WTC11 (cell line): ENCODE data around the gene TNRC6A. TPM values are rescaled to one million over a fixed set of nuclear protein-coding genes. Genes with fewer than 3 reads are reported as not detected.

Source experiments
- ATAC-seq: fragments of 200-7000 bp; cut with Tn5 transposase; 2 replicates; pipeline ENCODE4 v1.10.0; 2021; ENCODE audit warnings: mild to moderate bottlenecking, moderate library complexity
- CTCF ChIA-PET: fragments of 300-600 bp; sonication (Branson Sonifier 250); formaldehyde crosslinking; loops from one replicate; lab custom pipeline; 2021; ENCODE audit warnings: antibody characterized with exemption; lab: Charles Lee
- POLR2A ChIA-PET: fragments of 350-600 bp; sonication (Branson Sonifier 250); formaldehyde crosslinking; loops from one replicate; lab custom pipeline; 2021; ENCODE audit warnings: antibody characterized with exemption; lab: Charles Lee
- DNase-seq: peaks from one replicate; pipeline ENCODE4 v3.0.0; 2021; ENCODE audit warnings: low spot score
- H3K27ac Mint-ChIP-seq: 2 replicates; pipeline ENCODE4 v1.8.0; 2021; ENCODE audit warnings: mixed read lengths
- H3K27me3 Mint-ChIP-seq: 2 replicates; pipeline ENCODE4 v1.8.0; 2021; ENCODE audit warnings: low read depth, mild to moderate bottlenecking, moderate library complexity, mixed read lengths
- H3K36me3 Mint-ChIP-seq: 2 replicates; pipeline ENCODE4 v1.8.0; 2021; ENCODE audit warnings: mixed read lengths
- H3K4me1 Mint-ChIP-seq: 2 replicates; pipeline ENCODE4 v1.8.0; 2022; ENCODE audit warnings: mixed read lengths
- H3K4me3 Mint-ChIP-seq: 2 replicates; pipeline ENCODE4 v1.8.0; 2021; ENCODE audit warnings: mild to moderate bottlenecking, moderate library complexity, mixed read lengths
- H3K9me3 Mint-ChIP-seq: 2 replicates; pipeline ENCODE4 v1.8.0; 2021; ENCODE audit warnings: mixed read lengths
- ATF2 ChIP-seq: sonication (generic); formaldehyde crosslinking; IDR thresholded peaks from 2 replicates; pipeline ENCODE4 v1.8.1; 2022; ENCODE audit warnings: low read depth, missing genetic modification reagents, borderline replicate concordance
- CDX4 ChIP-seq: fragments of 250-450 bp; sonication (Bioruptor Pico); IDR thresholded peaks from 2 replicates; pipeline ENCODE4 v1.9.0; 2021; ENCODE audit warnings: moderate library complexity, mild to moderate bottlenecking, inconsistent platforms, borderline replicate concordance
- E2F4 ChIP-seq: sonication (generic); formaldehyde crosslinking; IDR thresholded peaks from 2 replicates; pipeline ENCODE4 v1.8.1; 2022; ENCODE audit warnings: low read depth, mild to moderate bottlenecking, moderate library complexity, missing genetic modification reagents, borderline replicate concordance
- EMX1 ChIP-seq: fragments of 250-450 bp; sonication (Bioruptor Pico); IDR thresholded peaks from 2 replicates; pipeline ENCODE4 v1.8.0; 2021; ENCODE audit warnings: mild to moderate bottlenecking
- ERG ChIP-seq: fragments of 250-450 bp; sonication (Bioruptor Pico); IDR thresholded peaks from 2 replicates; pipeline ENCODE4 v1.8.0; 2021; ENCODE audit warnings: mild to moderate bottlenecking
- GTF2I ChIP-seq: fragments of 250-450 bp; sonication (Bioruptor Pico); conservative IDR thresholded peaks from 2 replicates; pipeline ENCODE4 v1.4.0; 2021; ENCODE audit warnings: mild to moderate bottlenecking
- IRF1 ChIP-seq: sonication (generic); formaldehyde crosslinking; IDR thresholded peaks from 2 replicates; pipeline ENCODE4 v1.8.0; 2023; ENCODE audit warnings: missing genetic modification reagents
- MYBL2 ChIP-seq: sonication (generic); formaldehyde crosslinking; IDR thresholded peaks from 2 replicates; pipeline ENCODE4 v1.8.1; 2023; ENCODE audit warnings: mild to moderate bottlenecking, moderate library complexity, missing genetic modification reagents
- OVOL2 ChIP-seq: fragments of 250-450 bp; sonication (Bioruptor Pico); IDR thresholded peaks from 2 replicates; pipeline ENCODE4 v1.9.0; 2021; ENCODE audit warnings: mild to moderate bottlenecking, borderline replicate concordance
- SP1 ChIP-seq: sonication (generic); formaldehyde crosslinking; conservative IDR thresholded peaks from 2 replicates; pipeline ENCODE4 v1.8.1; 2022; ENCODE audit warnings: missing genetic modification reagents
- TCF7 ChIP-seq: sonication (generic); formaldehyde crosslinking; IDR thresholded peaks from 2 replicates; pipeline ENCODE4 v1.8.0; 2022; ENCODE audit warnings: mild to moderate bottlenecking, low read depth, missing genetic modification reagents, moderate library complexity
- ZNF138 ChIP-seq: sonication (generic); formaldehyde crosslinking; conservative IDR thresholded peaks from 2 replicates; pipeline ENCODE4 v1.8.1; 2022; ENCODE audit warnings: mild to moderate bottlenecking, moderate library complexity, missing genetic modification reagents
- ZNF281 ChIP-seq: sonication (generic); formaldehyde crosslinking; IDR thresholded peaks from 2 replicates; pipeline ENCODE4 v1.8.0; 2023; ENCODE audit warnings: mild to moderate bottlenecking, missing genetic modification reagents
- ZNF425 ChIP-seq: fragments of 250-450 bp; sonication (Bioruptor Pico); conservative IDR thresholded peaks from 2 replicates; pipeline ENCODE4 v1.9.0; 2021; ENCODE audit warnings: mild to moderate bottlenecking
- total RNA-seq: library from RNA; stranded (reverse); gene quantifications from 3 replicates; pipeline ENCODE4 v1.2.3, GENCODE V29; 2021

The TNRC6A gene
- total RNA-seq, 1 experiment from 2014 or later = 86.3 TPM

- TF ChIP-seq ZNF425 (CRISPR knock-in tag) (no peak), SP1 (CRISPR knock-in tag) (no peak), MYBL2 (CRISPR knock-in tag) (no peak), CDX4 (no peak)
Measured at GRCh38 chr16:24717411-24717810, 12.0 kb upstream of the TNRC6A start (continued).

GRCh38 chr16:24718967-24719521, 10.4 kb upstream of the TNRC6A start:
- H3K4me3 Mint-ChIP-seq = no peak overlapping the region
- no peak for ATAC-seq
- no peak for DNase-seq
- no peaks in the 10 kb centered on the region; the same call in 1 of the 2 replicates for H3K27me3 Mint-ChIP-seq
- H3K4me1 Mint-ChIP-seq = no peaks in the 10 kb centered on the region
- ChIA-PET CTCF (interaction anchor here (0.6 kb wide), 2 partner anchors 39 to 115 kb away, joined by 3 read pairs; no protein-coding TSS in a partner anchor), POLR2A (interaction anchor here (0.7 kb wide), 1 partner anchor 40 kb away, joined by 4 read pairs; no protein-coding TSS in a partner anchor)
- H3K36me3 Mint-ChIP-seq = no peaks in the 10 kb centered on the region; the same call in 1 of the 2 replicates
- H3K9me3 Mint-ChIP-seq = peaks cover 9% of the 10 kb centered on the region
- no peak overlapping the region for H3K27ac Mint-ChIP-seq
- TF ChIP-seq E2F4 (CRISPR knock-in tag) = no peak
- no peak for TF ChIP-seq EMX1 (CRISPR knock-in tag)
- TF ChIP-seq SP1 (CRISPR knock-in tag) = no peak
- TF ChIP-seq OVOL2 (CRISPR knock-in tag) = no peak
- TF ChIP-seq ZNF425 (CRISPR knock-in tag) = no peak
- TF ChIP-seq ATF2 (CRISPR knock-in tag) = no peak
- no peak for TF ChIP-seq ZNF138 (CRISPR knock-in tag)
- no peak for TF ChIP-seq ZNF281

GRCh38 chr16:24721830-24722238, 7.6 kb upstream of the TNRC6A start:
- ATAC-seq (no peak), DNase-seq (no peak)
- peaks cover 2% of the 10 kb centered on the region; the same call in 1 of the 2 replicates for H3K4me1 Mint-ChIP-seq
- no peaks in the 10 kb centered on the region for H3K36me3 Mint-ChIP-seq
- peaks cover 4% of the 10 kb centered on the region; the same call in 1 of the 2 replicates for H3K9me3 Mint-ChIP-seq
- H3K4me3 Mint-ChIP-seq = no peak overlapping the region
- POLR2A ChIA-PET = no interaction called here
- H3K27ac Mint-ChIP-seq = no peak overlapping the region
- H3K27me3 Mint-ChIP-seq = no peaks in the 10 kb centered on the region; the same call in 1 of the 2 replicates
- CTCF ChIA-PET = no interaction called here
- TF ChIP-seq GTF2I (CRISPR knock-in tag) (no peak), ERG (CRISPR knock-in tag) (no peak), ZNF281 (no peak), IRF1 (CRISPR knock-in tag) (no peak), TCF7 (CRISPR knock-in tag) (no peak)
